GM23248 (cell line): ENCODE data around the gene KCNG2.
"Not testable (repeated sequence)": the region's sequence is repeated elsewhere in the genome, so short reads cannot be mapped to it uniquely, and the experiment has no call there.

Source experiments
- EZH2 ChIP-seq: fragments of 200-600 bp; sonication (generic); IDR thresholded peaks from 2 replicates; pipeline ENCODE4 v1.6.1; 2018; ENCODE audit warnings: antibody characterized with exemption, mild to moderate bottlenecking; ENCODE audit not compliant: insufficient read depth, poor library complexity, severe bottlenecking
- EZH2phosphoT487 ChIP-seq: fragments of 200-600 bp; sonication (generic); IDR thresholded peaks from 2 replicates; pipeline ENCODE4 v1.6.1; 2018; ENCODE audit warnings: antibody characterized with exemption, moderate library complexity, mild to moderate bottlenecking, low read depth; ENCODE audit not compliant: insufficient read depth

- TF ChIP-seq EZH2phosphoT487, EZH2: not testable (repeated sequence)
These were observed 44.8 kb upstream of the KCNG2 start for GRCh38 chr18:79752946-79753345.
